GM18909 (cell line): ENCODE results near the gene GP9.

Experiments
- ATAC-seq: cut with Tn5 transposase; IDR thresholded peaks from one replicate; pipeline ENCODE4 v1.9.1; 2021; ENCODE audit warnings: mild to moderate bottlenecking; ENCODE audit not compliant: unreplicated experiment, poor library complexity

GP9 gene

DNA sequence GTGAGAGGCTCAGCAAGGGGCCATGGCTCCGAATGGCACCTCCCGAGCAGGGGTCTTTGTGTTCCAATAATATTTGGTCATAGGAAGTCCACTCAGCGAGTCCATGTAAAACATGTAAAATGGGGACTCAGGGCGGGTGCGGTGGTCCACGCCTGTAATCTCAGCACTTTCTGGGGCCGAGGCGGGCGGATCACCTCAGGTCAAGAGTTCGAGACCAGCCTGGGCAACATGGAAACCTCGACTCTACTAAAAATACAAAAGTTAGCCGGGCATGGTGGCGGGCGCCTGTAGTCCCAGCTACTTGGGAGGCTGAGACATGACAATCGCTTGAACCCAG, 33.1 kb upstream of the GP9 start:
- ATAC-seq = no peak

DNA sequence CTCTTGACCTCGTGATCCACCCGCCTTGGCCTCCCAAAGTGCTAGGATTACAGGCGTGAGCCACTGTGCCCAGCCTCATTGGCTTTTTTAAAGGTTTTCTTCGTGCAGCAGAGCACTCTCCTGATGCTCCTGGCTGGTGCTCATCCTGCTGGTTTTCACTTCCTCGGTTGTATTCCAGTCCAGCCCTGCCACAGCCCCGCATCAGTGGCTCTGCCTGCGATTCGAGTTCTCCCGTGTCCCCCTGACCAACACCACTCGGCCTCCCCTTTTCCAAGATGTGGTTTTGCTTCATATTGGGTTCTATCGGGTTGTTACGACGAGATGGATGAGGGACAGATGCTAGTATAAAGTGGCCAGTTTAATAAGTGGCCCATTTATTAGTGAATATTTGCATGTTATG, 31.7 kb upstream of the GP9 start:
- no peak for ATAC-seq

DNA sequence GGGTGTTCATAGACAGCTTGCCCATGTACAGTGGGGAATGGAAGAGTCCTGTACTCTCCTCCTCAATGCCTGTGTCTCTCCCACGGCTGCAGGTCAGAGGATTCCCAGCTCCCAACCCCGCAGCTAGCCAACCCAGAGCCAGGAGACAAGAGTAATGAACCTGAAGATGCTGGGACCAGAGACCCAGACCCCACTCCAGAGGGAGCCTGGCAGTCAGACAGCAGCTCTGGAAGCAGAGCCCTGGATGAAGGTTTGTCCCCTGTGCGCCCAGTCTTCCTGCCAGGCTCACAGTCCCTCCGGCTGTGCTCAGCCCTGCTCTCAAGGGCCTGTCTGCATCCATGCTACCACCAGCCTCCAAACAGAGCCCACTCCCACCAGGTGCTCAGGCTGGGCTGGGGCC, 30.0 kb upstream of the GP9 start:
- no peak for ATAC-seq

DNA sequence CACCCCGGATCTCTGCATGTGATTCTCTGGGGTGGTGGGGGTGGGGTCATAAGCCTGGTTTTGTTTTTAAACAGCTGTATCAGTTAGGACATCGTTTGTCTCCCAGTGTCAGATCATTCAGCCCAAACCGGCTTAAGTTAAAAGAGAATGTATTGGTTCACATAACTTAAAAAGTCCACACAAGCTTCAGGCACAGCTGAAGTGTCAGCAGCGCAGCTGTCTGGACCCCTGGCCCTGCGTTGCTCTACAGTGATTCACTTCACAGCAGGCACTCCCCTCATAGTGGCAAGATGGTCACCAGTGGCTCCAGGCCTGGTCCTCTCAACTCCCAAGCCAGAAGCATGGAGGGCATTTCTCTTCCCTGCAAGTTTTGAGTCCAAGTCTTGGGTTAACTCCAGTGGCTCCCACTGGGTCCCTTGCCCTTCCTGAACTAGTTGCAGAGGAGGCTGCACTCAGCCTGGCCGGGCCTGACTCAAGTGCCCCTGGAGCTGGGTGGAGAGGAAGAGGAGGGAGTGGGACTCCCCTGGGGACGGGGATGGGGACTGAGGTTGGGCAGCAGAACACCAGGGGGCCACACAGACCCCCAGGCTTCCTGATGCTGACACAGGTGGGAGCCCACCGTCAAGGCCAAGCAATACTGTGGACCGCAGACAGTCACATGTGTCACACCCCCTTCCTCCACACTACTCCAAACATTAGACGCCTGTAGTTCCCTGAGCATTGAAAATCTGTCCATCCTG, 28.9 kb upstream of the GP9 start:
- no peak for ATAC-seq

DNA sequence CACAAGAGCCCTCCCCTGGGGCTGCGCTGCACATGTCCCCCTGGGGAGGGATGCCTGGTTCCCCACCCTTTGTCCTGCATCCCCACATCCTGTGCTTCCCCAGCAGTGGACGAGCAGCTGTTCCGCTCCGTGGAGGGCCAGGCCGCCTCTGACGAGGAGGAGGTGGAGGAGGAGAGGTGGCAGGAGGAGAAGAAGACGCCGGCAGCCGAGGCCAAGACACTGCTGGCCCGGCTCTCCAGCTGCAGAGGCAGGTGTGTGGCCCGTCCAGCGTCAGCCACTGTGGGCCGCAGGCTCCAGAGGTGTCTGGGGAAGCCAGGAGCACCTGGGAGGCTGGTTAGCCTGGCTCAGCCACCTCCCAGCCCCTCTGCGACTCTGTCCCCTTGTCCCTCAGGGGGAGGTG, 27.9 kb upstream of the GP9 start:
- ATAC-seq = no peak

DNA sequence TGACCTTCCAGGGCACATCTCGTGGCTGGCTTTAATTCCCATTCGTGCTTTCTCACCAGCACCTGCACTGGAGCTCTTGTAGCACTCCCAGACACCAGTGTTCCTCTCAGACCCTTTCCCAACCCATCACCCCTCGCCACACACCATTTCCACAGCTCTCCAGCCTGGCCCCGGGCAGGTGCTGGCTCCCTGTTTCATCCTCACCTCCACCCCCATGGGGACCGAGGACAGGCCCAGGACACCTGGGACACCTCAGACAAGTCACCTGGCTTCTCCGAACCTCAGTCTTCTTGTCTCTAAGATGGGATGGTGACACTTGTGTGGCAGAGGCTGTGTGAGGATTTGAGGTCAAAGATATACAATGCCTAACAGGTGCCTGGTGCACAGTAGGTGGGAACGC, 27.4 kb upstream of the GP9 start:
- ATAC-seq = no peak

DNA sequence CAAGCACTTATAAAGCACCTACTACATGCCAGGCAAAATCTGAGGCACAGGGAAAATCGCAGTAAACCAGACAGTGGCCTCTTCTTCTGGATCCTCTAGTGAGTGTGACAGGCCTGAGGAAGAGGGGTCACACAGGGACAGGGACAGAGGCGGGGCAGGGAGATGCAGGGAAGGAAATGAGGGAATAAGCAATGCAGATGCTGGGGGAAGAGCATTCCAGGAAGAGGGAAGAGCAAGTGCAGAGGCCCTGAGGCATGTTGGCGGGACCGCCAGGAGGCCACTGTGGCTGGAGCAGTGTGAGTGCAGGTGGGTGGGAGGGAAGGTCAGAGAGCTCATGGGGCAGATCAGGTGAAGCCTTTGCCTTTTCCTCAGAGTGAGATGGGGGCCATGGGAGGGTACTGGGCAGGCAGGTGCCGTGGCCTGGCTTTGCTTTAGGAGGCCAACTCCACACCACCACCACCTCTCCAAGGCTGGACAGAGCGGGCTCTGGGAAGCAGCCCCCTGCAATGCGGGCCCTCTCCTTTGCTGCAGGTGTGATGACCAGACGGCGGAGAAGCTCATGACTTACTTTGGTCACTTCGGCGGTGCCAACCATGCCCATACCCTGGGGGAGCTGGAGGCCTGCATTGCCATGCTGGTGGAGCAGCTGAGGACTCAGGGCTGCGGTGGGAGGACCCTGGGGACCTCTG, 26.8 kb upstream of the GP9 start:
- ATAC-seq = no peak

DNA sequence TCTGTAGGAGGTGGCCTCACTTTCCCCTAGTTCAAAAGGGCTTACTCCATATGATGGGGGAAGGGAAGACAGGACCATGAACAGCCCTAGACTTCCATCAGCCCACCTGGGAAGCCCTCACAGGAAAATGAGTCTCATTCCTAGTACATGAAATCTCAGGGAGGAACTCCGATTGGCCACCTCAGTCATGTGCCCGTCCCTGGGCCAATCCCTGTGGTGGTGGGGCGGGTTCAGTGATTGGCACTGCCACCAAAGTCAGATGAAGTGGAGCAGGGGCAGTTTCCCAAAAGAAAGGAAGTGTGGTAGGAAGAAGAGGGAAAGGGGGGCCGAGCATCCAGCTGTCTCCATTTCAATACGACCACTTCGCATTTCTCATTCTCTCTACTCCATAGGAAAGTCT, 25.9 kb upstream of the GP9 start:
- no peak for ATAC-seq

DNA sequence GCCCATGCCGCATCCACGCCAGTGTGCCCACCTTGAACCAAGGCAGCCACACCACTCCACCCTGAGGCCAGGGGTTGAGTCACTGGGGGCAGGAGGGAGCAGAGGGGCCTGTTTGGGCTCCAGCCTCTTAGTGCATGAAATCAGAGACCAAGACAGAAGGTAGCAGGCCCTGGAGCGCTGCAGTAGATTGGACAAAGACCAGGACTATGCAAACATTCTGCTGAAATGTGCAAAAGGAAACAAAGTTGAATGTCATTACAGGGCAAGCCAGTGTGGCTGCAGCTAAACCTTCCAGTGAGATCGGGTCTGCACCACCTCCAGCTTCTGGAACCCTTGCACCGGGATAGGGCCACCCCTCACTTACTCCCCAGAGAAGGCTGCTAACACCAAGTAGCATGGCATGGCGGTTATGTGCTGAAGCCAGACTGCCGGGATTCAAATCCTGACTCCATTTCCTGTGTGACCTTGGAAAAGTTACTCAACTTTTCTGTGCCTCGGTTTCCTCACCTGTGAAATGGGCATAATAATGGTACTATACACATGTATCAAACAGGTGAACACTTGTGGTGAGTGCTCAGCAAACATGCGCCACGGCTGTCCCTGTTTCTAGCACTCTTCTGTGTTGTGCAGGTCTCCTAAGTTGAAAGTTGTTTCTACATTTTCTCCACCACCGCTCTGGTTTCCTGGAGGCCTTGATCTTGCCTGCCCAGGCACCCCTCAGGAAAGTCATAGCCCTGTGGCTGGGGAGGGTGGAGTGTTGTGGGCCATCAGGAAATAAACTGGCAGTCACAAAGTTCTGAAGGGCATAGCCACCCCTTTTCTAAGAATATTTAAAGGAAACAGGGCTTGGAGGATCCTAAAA, 25.0 kb upstream of the GP9 start:
- no peak for ATAC-seq

DNA sequence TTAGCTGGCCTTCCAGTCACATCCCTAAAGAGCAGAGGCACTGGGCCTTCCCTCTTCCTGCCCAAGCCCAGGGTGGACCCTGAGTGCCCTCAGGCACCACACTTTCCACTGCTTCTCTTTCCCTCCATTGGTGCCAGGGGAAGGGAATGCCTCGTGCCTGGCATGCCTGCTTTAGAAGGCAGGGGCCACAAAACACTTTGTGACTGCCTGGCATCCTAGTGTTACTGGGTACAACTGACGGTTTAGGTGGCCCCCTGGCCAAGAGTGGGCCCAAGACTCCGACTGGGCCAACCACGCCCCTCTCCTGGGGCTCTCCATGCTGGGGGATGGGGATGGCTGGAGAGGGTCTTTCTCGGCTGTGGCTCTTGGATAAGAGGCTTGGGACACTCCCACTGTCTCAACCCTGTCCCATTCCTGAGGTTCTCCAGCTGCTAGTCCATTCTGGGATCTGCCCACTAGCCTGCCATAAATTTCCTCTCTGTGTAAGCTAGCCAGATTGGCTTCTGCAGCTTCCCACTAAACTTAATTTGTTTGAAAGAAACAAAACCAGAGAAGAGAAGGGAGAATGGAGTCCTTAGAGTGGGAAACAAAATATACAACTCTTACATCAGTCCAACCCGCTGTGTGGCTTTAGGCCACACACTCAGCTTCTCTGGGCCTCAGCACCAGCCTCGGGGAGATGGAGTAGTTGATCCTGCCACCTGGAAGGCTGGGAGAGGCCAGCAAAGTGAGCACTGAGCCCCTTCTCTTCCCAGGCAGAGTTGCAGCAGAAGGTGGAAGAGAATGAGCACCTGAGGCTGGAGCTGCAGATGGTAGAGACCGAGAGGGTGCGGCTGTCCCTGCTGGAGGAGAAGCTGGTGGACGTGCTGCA, 24.1 kb upstream of the GP9 start:
- no peak for ATAC-seq

DNA sequence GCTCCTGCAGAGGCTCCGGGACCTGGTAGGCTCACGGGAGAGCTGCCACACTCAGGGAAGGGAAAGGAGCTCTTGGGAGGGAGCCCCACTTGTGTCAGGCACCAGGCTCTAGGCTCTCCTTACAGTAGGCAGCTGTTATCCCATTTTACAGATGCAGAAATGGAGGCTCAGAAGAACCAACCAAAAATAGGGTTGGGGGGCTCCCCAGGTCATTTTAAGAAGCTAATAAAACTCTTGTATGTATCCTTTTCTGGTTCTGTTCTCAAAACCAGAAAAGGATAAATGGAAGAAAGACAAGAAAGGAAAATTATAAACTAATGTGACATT, 23.5 kb upstream of the GP9 start:
- ATAC-seq = no peak

DNA sequence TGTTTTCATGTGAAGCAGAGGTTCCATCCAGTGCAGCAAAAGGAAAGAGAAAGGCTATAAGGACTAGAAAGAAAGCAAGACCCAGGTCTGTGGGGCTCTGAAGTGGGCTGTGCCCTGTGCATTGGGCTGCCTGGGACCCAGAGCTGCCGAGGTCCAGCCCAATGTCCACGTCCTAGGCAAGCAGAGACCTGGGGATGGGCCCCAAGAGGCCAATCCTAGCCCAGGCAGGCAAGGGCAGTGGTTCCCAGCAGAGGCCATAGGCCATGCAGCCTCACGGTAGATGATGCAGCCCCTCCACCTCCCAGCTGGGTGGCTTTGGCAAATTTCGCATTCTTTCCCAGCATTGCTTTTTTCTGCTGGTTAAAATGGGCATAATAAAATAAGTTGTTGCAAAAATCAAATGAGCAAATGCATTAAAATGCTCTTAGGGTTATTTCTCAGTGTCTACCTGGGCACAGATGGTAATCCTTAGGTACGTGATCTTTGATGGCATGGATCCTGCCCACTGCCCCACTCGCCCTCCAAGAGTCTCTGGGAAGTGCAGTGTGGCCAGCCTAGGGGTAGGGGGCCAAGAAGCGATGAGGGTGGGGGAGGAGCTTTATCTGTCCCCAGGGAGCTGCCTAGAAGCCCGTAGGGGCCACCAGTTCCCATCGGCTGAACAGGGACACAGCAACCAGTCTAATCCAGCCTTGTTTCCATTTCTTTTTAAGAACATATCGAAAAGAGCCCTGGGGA, 22.3 kb upstream of the GP9 start:
- no peak for ATAC-seq

DNA sequence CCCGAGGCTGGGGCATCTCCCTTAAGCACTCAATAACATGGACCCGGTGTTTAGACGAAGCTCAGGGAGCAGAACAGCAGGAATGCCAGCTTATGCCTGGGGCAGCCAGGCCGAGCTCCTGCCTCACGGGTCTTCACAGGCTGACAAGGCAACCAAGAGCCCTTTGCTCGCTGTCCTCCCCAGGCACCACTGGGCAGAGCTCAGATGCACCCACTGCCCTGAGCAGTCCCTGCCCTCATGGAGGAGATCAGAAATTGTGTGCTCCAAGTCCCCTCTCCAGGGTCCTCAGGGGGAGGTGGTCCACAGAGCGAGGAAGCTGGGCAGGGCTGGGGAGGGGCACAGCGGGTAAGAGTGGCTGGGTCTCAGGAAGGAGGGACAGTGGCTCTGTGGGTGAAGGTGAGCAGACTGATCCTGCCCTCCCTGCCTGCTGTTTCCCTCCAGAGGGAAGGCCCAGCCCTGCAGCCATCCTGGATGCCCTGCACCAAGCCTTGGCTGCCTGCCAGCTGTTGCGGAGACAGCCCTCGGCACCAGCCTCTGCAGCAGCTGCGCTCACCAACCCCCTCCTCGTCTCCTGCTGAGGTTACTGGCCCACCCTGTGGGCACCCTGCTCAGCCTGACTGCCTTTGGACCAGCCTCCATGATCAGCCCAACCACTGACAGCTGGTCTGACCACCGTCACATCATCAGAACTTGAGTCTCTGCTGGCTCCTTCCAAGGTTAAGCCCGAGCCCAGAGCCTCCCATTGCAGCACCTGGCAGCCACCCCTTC, 21.1 kb upstream of the GP9 start:
- ATAC-seq = no peak

DNA sequence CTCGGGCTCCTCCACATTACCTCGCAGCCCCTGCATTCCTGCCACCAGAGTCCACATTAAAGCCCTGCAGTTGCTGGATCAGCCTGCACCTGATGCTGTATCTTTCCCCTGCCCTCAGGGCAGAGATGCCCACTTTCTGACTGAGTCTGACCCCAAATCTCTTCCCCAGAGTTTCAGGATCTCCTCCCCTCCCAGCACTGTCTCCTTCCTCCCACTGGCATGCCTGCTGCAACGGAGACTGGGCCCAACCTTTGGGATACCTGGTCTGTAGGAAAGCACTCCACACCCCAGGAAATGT, 20.6 kb upstream of the GP9 start:
- ATAC-seq = no peak

DNA sequence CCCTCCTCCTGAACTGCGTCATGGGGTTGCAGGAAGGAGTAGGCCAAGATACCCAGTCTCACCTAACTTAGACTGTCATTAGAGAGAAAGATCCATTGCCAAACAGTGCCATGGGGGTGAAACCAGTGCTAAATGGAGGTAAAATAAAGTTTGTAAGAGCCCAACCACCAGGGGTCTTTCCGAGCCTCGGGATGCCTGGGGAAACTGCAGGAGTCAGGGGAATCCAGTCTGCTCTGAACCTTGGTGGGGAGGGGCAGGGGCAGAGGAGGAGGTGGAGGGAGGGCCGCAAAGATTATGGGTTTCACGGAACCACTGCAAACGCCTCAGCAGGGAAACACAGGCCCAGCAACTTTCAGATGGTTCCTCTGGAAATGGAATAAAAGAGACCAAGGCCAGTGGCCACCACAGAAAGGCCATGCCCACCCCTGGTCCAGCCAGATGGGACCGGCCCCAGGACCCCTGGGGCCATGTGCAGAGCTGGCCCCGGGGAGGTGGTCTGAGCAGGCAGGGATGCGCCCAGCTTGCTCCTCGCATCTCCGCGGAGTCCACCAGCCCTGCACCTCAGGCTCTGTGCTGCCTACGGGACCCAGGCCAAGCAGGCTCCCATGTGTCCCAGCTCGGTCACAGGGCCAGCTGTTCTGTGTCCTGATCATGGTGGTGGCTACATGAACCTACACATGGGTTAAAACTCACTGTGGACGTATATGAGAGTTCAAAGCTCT, 19.8 kb upstream of the GP9 start:
- no peak for ATAC-seq

DNA sequence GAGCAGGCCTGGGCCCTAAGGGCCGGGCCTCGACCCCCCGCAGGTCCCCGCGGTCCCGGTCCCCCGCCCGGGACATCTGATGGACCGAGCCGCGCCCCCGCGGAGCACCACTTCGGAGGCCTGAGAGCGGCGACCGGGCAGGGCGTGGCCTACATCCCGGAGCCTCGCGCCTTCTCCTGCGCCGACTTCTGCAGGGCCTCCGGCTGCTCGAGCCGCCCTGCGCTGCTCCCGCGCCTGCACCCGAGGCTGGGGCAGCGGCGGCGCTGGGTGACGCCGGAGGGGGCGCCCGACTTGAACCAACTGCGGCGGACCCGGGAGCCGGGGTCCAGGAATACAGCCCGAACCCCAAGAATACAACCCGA, 14.9 kb upstream of the GP9 start:
- ATAC-seq = no peak

DNA sequence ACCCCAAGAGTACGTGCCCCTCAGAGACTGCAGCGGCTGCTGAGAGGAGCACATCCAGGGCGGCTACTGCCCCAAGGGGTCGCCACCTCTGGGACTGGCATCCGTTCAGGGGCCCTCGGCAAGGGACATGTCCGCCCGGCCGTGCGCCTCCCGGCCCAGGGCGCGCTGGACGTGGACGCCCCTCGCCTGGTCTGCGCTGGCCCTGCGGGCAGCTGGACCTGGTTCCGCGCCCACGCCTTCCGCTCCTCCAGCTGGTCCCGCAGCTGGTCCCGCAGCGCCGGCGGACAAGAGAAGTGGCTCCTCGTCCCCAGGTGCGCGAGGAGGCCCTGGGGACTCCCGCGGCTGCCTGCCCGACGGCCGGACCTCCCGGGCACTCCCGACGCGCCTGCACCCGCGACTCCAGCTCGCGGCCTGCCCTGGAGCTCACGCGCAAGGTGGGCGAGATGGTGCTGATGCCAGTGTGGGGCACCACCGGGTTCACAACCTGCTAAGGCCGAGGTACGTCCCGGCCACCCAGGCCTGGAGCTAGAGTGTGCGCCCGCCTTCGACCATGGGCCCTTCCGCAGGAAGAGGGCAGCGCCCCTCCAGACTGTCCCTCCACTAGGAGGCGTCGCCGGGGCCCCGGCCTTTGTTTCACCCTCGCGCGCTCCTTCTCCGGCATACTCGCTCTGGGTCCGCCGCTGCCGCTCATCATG, 14.4 kb upstream of the GP9 start:
- ATAC-seq = no peak
